Activated B cell treated with CpG ODN at 0.5 μM for 24 hours (primary cell): ENCODE measurements around the gene CRYGD. TPM values are rescaled to one million over a fixed set of nuclear protein-coding genes. Genes with fewer than 3 reads are reported as not detected.
"Not testable (repeated sequence)": the region's sequence is repeated elsewhere in the genome, so short reads cannot be mapped to it uniquely, and the experiment has no call there.

Source experiments
- ATAC-seq: fragments of 200-7000 bp; cut with Tn5 transposase; one replicate; pipeline ENCODE4 v1.10.0; 2021; ENCODE audit warnings: low read depth, mild to moderate bottlenecking, moderate library complexity
- CTCF ChIA-PET: fragments of 350-600 bp; sonication (Branson Sonifier 250); formaldehyde crosslinking; loops from one replicate; lab custom pipeline; 2021; ENCODE audit warnings: antibody characterized with exemption; lab: Charles Lee
- POLR2A ChIA-PET: fragments of 350-600 bp; sonication (Branson Sonifier 250); formaldehyde crosslinking; loops from one replicate; lab custom pipeline; 2021; ENCODE audit warnings: antibody characterized with exemption; lab: Charles Lee
- DNase-seq: peaks from one replicate; pipeline ENCODE4 v3.0.0; 2022
- H3K27ac Mint-ChIP-seq: one replicate; pipeline ENCODE4 v1.8.0; 2020; ENCODE audit warnings: mixed read lengths
- H3K27me3 Mint-ChIP-seq: one replicate; pipeline ENCODE4 v1.8.0; 2021; ENCODE audit warnings: mixed read lengths
- H3K36me3 Mint-ChIP-seq: one replicate; pipeline ENCODE4 v1.8.0; 2021; ENCODE audit warnings: low read depth, mixed read lengths
- H3K4me1 Mint-ChIP-seq: one replicate; pipeline ENCODE4 v1.8.0; 2021; ENCODE audit warnings: mixed read lengths
- H3K4me3 Mint-ChIP-seq: one replicate; pipeline ENCODE4 v1.8.0; 2020; ENCODE audit warnings: mild to moderate bottlenecking, mixed read lengths
- H3K9me3 Mint-ChIP-seq: one replicate; pipeline ENCODE4 v1.8.0; 2020; ENCODE audit warnings: mixed read lengths
- intact Hi-C: fragments of 100-400 bp; cut with micrococcal nuclease; formaldehyde crosslinking; loops from one replicate; pipeline ENCODE4 v1.15.1; 2024
- total RNA-seq: library from RNA; stranded (reverse); gene quantifications from 2 replicates; pipeline ENCODE4 v1.2.3, GENCODE V29; 2022
- TF ChIP-seq, protein P1 (sequence below): fragments of 200-600 bp; IDR thresholded peaks from one replicate; pipeline ENCODE4 v1.8.0; 2022; ENCODE audit warnings: antibody characterized with exemption, mild to moderate bottlenecking

Gene CRYGD
- total RNA-seq, 1 donor from 2014 or later = not detected

DNA sequence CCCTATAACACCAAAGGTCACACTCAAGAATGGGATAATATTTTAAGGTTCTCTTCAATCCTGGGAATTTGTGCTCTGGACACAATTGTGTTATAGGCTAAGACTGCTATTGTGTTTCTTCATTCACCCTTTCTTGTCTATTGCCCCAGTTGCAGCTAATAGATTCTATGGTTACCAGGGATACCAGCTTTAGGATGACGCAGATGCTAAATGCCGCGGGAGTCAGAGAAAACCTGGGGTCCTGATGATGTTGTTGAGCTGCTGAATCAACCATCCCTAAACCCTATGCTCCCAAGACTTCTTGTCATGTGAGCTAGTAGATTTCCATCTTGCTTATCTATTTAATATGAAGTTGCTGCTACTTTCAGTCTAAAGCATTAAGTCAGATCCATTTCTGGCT lies 5.4 kb downstream of the CRYGD start:
- no peak for DNase-seq
- peaks cover 6% of the 10 kb centered on the region for H3K27me3 Mint-ChIP-seq
- peaks cover 3% of the 10 kb centered on the region for H3K4me1 Mint-ChIP-seq
- no peaks in the 10 kb centered on the region for H3K36me3 Mint-ChIP-seq
- POLR2A ChIA-PET = no interaction called here
- no peak overlapping the region for H3K27ac Mint-ChIP-seq
- no peak overlapping the region for H3K4me3 Mint-ChIP-seq
- TF ChIP-seq, protein P1, sequence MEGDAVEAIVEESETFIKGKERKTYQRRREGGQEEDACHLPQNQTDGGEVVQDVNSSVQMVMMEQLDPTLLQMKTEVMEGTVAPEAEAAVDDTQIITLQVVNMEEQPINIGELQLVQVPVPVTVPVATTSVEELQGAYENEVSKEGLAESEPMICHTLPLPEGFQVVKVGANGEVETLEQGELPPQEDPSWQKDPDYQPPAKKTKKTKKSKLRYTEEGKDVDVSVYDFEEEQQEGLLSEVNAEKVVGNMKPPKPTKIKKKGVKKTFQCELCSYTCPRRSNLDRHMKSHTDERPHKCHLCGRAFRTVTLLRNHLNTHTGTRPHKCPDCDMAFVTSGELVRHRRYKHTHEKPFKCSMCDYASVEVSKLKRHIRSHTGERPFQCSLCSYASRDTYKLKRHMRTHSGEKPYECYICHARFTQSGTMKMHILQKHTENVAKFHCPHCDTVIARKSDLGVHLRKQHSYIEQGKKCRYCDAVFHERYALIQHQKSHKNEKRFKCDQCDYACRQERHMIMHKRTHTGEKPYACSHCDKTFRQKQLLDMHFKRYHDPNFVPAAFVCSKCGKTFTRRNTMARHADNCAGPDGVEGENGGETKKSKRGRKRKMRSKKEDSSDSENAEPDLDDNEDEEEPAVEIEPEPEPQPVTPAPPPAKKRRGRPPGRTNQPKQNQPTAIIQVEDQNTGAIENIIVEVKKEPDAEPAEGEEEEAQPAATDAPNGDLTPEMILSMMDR = no peak
- no peak for ATAC-seq
- CTCF ChIA-PET = no interaction called here
- H3K9me3 Mint-ChIP-seq = no peaks in the 10 kb centered on the region
- intact Hi-C loops = no loop called here

DNA sequence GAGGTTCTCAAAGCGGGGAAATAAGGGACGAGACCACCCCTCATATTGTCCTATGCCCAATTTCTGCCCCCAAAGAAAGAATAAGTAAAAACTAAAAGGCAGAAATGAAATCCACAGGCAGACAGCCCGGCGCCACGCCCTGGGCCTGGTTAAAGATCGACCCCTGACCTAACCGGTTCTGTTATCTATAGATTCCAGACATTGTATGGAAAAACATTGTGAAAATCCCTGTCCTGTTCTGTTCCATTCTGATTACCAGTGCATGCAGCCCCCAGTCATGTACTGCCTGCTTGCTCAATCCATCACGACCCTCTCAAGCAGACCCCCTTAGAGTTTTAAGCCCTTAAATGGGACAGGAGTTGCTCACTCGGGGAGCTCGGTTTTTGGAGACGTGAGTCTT lies 6.9 kb downstream of the CRYGD start:
- H3K27ac Mint-ChIP-seq, H3K9me3 Mint-ChIP-seq, H3K36me3 Mint-ChIP-seq, H3K27me3 Mint-ChIP-seq, H3K4me1 Mint-ChIP-seq, CTCF ChIA-PET, ATAC-seq, H3K4me3 Mint-ChIP-seq, POLR2A ChIA-PET, DNase-seq, intact Hi-C loops: not testable (repeated sequence)

DNA sequence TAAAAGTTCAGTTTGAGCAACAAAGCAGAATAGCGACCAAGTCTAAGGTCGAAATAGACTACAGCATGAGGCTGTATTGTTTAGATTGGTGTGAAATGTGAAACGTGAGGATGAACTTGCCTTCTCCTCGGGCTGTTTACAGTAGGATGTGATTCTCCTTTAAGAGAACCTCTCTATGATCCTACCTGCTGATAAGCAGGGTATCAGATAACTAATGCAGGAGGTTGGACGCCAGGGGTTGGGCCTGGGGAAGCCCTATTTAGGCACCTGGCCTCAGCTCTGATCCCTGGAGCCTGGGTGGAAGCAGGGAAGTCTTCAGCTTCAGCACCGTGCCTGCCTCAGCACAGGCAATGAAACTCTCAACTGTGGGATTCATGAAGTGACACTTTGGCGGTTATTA lies 11.4 kb downstream of the CRYGD start:
- Mint-ChIP-seq H3K36me3 (no peaks in the 10 kb centered on the region), H3K9me3 (no peaks in the 10 kb centered on the region), H3K27ac (no peak overlapping the region), H3K4me1 (no peaks in the 10 kb centered on the region), H3K4me3 (no peak overlapping the region), H3K27me3 (peaks cover 4% of the 10 kb centered on the region)
- intact Hi-C loops = no loop called here
- ATAC-seq = no peak
- no peak for DNase-seq
- CTCF ChIA-PET = no interaction called here
- TF ChIP-seq, protein P1 = no peak
- POLR2A ChIA-PET = no interaction called here

DNA sequence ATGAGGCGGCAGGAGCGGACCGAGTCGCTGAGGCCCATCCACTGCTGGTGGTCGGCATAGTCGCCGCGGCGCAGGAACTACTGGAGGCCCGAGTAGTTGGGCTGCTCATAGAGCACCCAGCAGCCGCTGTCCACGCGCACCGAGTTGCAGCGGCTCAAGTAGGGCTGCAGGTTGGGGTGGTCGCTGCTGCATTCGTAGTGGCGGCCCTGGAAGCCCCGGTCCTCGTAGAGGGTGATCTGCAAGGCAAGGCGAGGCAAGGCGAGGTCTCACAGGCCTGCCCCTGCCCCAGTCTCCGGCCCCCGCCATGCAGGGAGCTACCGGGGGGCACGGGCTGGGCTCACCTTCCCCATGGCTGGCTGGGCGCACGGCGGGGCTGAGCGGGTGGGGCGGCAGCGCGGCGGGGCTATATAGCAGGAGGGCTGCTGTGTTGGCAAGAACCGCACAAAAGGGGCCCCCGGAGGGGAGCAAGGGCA lies 12.0 kb downstream of the CRYGD start:
- intact Hi-C loops, POLR2A ChIA-PET, DNase-seq, H3K9me3 Mint-ChIP-seq, ATAC-seq, H3K36me3 Mint-ChIP-seq, H3K27me3 Mint-ChIP-seq, H3K4me1 Mint-ChIP-seq, H3K4me3 Mint-ChIP-seq, CTCF ChIA-PET, H3K27ac Mint-ChIP-seq: not testable (repeated sequence)

DNA sequence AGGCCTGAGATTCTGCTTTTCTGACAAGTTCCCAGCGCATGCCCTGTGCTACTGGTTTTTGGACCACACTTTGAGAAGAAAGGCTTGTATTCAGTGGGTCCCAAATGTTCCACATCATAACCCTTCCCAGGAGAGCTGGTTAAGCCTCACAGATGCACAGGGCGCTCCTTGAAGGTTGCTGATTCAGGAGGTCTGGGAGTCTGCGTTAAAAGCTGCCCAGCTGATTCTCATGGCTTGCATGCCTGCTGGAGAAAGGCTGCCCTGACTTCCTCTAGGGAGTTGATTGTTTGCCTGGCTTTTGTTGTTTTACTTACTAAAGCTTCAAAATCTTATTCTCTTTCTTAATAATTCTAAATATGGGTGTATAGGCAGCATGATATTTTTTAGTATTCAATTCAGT lies 20.7 kb downstream of the CRYGD start:
- H3K36me3 Mint-ChIP-seq = no peaks in the 10 kb centered on the region
- no peak overlapping the region for H3K4me3 Mint-ChIP-seq
- DNase-seq (no peak), ATAC-seq (no peak)
- H3K9me3 Mint-ChIP-seq = no peaks in the 10 kb centered on the region
- no peak overlapping the region for H3K27ac Mint-ChIP-seq
- intact Hi-C loops = no loop called here
- POLR2A ChIA-PET = no interaction called here
- no peaks in the 10 kb centered on the region for H3K4me1 Mint-ChIP-seq
- H3K27me3 Mint-ChIP-seq = peaks cover 13% of the 10 kb centered on the region
- TF ChIP-seq, protein P1 = no peak
- CTCF ChIA-PET = no interaction called here

DNA sequence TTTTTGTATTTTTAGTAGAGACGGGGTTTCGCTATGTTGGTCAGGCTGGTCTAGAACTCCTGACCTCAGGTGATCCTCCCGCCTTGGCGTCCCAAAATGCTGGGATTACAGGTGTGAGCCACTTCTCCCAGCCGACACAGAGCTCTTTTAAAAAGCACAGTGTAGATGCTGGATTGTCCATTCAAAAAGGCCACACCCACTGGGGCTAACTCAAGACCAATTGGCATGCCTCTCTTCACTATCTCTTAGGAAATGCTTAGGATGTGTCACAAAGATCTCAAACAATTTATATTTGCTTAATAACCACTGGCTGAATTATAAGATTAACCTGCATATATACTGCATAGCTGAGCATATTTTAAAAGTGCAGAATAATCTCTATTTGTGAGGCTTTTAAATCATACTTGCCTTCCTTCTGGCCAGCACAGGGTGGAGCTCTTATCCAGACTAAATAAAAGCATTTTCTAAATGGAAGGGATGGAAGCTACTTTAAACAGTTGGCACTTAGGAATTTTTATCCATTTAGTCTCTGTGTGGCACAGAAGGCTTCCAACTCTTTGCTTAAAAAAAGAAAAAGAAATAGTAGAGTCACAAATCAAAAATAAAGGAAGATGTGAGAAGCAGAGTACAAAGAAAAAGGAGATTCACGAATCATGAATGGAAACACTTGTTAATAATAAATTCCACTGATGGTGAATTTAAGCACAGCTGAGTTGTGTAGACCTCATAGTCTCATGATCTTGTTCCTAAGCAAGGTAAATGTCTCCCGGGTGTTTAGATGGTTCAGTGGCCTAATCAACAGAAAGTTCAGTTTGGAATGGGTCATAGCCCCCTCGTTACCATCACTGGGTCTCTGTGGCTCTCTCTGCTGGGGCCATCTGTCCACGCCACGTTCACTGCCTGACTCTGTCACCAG lies 22.4 kb downstream of the CRYGD start:
- CTCF ChIA-PET = no interaction called here
- no peak overlapping the region for H3K4me3 Mint-ChIP-seq
- ATAC-seq (no peak), DNase-seq (no peak)
- POLR2A ChIA-PET = no interaction called here
- H3K36me3 Mint-ChIP-seq = no peaks in the 10 kb centered on the region
- intact Hi-C loops = no loop called here
- no peaks in the 10 kb centered on the region for H3K4me1 Mint-ChIP-seq
- no peak overlapping the region for H3K27ac Mint-ChIP-seq
- no peaks in the 10 kb centered on the region for H3K9me3 Mint-ChIP-seq
- peaks cover 16% of the 10 kb centered on the region for H3K27me3 Mint-ChIP-seq
- TF ChIP-seq, protein P1 = no peak
